DND-41 (cell line): ENCODE measurements around the gene FMR1.

Experiments
- ATAC-seq: fragments of 200-7000 bp; cut with Tn5 transposase; 3 replicates; pipeline ENCODE4 v1.9.1; 2021; ENCODE audit warnings: low read depth; ENCODE audit not compliant: insufficient read depth
- DNase-seq: peaks from one replicate; pipeline ENCODE4 v3.0.0-alpha.2; 2020
- H2AFZ ChIP-seq: 2 replicates; pipeline ENCODE4 v1.6.0; 2012; ENCODE audit warnings: low read depth, low read length
- H3K27ac ChIP-seq: 2 replicates; pipeline ENCODE4 v1.5.1; 2012; ENCODE audit warnings: low read length, inconsistent platforms
- H3K27me3 ChIP-seq: fragments of 200-600 bp; sonication (generic); 2 replicates; pipeline ENCODE4 v1.6.0; 2012; ENCODE audit warnings: low read length, mild to moderate bottlenecking, inconsistent platforms; ENCODE audit not compliant: insufficient read depth, poor library complexity
- H3K36me3 ChIP-seq: 2 replicates; pipeline ENCODE4 v1.5.1; 2012; ENCODE audit warnings: low read length, inconsistent platforms; ENCODE audit not compliant: insufficient read depth
- H3K4me1 ChIP-seq: 2 replicates; pipeline ENCODE4 v1.5.1; 2012; ENCODE audit warnings: mild to moderate bottlenecking, low read length; ENCODE audit not compliant: insufficient read depth
- H3K4me2 ChIP-seq: 2 replicates; pipeline ENCODE4 v1.6.0; 2012; ENCODE audit warnings: mild to moderate bottlenecking, moderate library complexity, low read length, inconsistent platforms; ENCODE audit not compliant: insufficient read depth
- H3K4me3 ChIP-seq, 2 experiments: fragments of 200-600 bp in 1 of 2; shearing (Covaris generic) in 1 of 2; 2 replicates each; pipeline ENCODE4 v1.5.1; 2012 to 2016; ENCODE audit warnings: inconsistent platforms in 2 of 2, low read length in 2 of 2, mild to moderate bottlenecking in 2 of 2, low read depth in 1 of 2, moderate library complexity in 1 of 2
- H3K79me2 ChIP-seq: 2 replicates; pipeline ENCODE4 v1.6.0; 2012; ENCODE audit warnings: low read length, inconsistent platforms; ENCODE audit not compliant: insufficient read depth
- H3K9ac ChIP-seq: 2 replicates; pipeline ENCODE4 v1.6.0; 2012; ENCODE audit warnings: low read depth, mild to moderate bottlenecking, inconsistent platforms, low read length, moderate library complexity
- H3K9me3 ChIP-seq: 2 replicates; pipeline ENCODE4 v1.5.1; 2012; ENCODE audit warnings: low read length, moderate library complexity, mild to moderate bottlenecking, inconsistent platforms; ENCODE audit not compliant: insufficient read depth, severe bottlenecking
- H4K20me1 ChIP-seq: 2 replicates; pipeline ENCODE4 v1.6.0; 2012; ENCODE audit warnings: low read length; ENCODE audit not compliant: insufficient read depth
- EZH2 ChIP-seq: IDR thresholded peaks from 3 replicates; pipeline ENCODE4 v1.6.1; 2012; ENCODE audit warnings: borderline replicate concordance, low read depth, mild to moderate bottlenecking, moderate library complexity, low read length, inconsistent platforms; ENCODE audit not compliant: severe bottlenecking
- TF ChIP-seq, protein P1 (sequence below): IDR thresholded peaks from 2 replicates; pipeline ENCODE4 v1.5.1; 2012; ENCODE audit warnings: borderline replicate concordance, low read length, moderate library complexity, mild to moderate bottlenecking; ENCODE audit not compliant: poor library complexity, severe bottlenecking; ENCODE audit errors: extremely low read depth

FMR1 gene

DNA sequence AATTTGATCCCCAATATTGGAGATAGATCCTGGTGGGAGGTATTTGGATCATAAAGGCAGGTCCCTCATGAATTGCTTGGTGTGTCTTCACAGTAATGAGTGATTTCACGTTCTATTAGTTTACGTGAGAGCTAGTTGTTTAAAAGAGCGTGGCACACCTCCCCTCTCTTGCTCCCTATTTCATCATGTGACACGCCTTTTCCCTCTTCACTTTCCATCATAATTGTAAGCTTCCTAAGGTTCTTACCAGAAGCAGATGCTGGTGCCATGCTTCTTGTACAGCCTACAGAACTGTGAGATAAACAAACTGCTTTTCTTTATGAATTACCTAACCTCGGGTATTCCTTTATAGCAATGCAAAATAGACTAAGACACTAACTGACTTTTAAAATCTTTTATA lies 34.0 kb upstream of the FMR1 start:
- Histone ChIP-seq H3K79me2 (no peaks in the 10 kb centered on the region), H3K27ac (no peak overlapping the region), H2AFZ (no peak overlapping the region), H3K4me1 (0 out of 2 replicates have a peak, but pooled peaks cover 3% of the 10 kb centered on the region), H3K27me3 (no peaks in the 10 kb centered on the region), H3K9me3 (no peaks in the 10 kb centered on the region), H3K4me3 (no peak overlapping the region), H3K36me3 (no peaks in the 10 kb centered on the region), H3K9ac (no peak overlapping the region), H4K20me1 (no peaks in the 10 kb centered on the region), H3K4me2 (no peak overlapping the region)
- no peak for TF ChIP-seq EZH2
- TF ChIP-seq, protein P1, sequence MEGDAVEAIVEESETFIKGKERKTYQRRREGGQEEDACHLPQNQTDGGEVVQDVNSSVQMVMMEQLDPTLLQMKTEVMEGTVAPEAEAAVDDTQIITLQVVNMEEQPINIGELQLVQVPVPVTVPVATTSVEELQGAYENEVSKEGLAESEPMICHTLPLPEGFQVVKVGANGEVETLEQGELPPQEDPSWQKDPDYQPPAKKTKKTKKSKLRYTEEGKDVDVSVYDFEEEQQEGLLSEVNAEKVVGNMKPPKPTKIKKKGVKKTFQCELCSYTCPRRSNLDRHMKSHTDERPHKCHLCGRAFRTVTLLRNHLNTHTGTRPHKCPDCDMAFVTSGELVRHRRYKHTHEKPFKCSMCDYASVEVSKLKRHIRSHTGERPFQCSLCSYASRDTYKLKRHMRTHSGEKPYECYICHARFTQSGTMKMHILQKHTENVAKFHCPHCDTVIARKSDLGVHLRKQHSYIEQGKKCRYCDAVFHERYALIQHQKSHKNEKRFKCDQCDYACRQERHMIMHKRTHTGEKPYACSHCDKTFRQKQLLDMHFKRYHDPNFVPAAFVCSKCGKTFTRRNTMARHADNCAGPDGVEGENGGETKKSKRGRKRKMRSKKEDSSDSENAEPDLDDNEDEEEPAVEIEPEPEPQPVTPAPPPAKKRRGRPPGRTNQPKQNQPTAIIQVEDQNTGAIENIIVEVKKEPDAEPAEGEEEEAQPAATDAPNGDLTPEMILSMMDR = no peak
- no peak for DNase-seq
- ATAC-seq = no peak

DNA sequence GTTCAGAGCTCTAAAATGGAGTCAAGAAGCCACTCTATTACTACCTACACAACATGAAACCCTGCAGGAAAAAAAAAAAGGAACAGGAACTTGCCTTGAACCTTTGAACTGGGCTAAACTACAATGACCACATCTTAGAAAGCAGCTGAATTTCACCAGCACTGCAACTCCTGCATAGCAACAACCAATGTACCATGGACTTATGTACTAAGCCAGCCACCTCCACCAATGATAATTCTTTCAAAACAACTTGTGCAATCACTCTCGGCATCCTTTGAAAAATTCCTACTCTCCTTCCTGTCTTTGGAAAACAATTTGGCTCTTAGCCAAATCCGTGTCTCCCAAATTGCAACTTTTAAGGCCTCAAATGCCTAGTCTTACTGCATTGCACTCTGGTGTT lies 26.8 kb upstream of the FMR1 start:
- H3K4me1 ChIP-seq = no peaks in the 10 kb centered on the region
- DNase-seq (no peak), ATAC-seq (no peak)
- H4K20me1 ChIP-seq = no peaks in the 10 kb centered on the region
- H3K9me3 ChIP-seq = no peaks in the 10 kb centered on the region
- no peaks in the 10 kb centered on the region for H3K27me3 ChIP-seq
- H3K79me2 ChIP-seq = no peaks in the 10 kb centered on the region
- no peak overlapping the region for H3K4me3 ChIP-seq
- no peak overlapping the region for H3K27ac ChIP-seq
- no peak overlapping the region for H3K4me2 ChIP-seq
- H2AFZ ChIP-seq = no peak overlapping the region
- no peak for TF ChIP-seq EZH2
- TF ChIP-seq, protein P1 = no peak
- no peaks in the 10 kb centered on the region for H3K36me3 ChIP-seq
- H3K9ac ChIP-seq = no peak overlapping the region

DNA sequence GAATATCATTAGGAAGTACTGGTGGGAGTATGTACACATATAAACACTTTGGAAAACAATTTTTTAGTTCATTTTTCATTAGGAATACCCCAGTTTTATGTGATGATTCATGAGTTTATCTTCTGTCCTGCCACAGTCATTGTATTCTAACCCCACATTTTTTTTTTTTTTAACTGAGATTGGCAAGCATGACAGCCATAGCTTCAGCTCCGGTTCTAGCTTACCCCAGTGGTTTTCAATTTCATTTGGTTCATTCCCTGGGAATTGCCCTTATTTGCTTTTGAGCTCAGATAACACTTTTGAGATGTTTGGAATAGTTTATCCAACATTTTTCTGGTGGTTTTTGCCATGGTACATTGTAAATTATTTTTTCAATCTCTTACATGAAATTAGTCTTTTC lies 21.0 kb upstream of the FMR1 start:
- Histone ChIP-seq H2AFZ (no peak overlapping the region), H3K27ac (no peak overlapping the region), H4K20me1 (no peaks in the 10 kb centered on the region), H3K9ac (no peak overlapping the region), H3K4me1 (no peaks in the 10 kb centered on the region), H3K4me2 (no peak overlapping the region), H3K36me3 (no peaks in the 10 kb centered on the region), H3K79me2 (no peaks in the 10 kb centered on the region), H3K27me3 (no peaks in the 10 kb centered on the region), H3K4me3 (no peak overlapping the region), H3K9me3 (no peaks in the 10 kb centered on the region)
- TF ChIP-seq EZH2 = no peak
- TF ChIP-seq, protein P1 = no peak
- ATAC-seq (no peak), DNase-seq (no peak)

DNA sequence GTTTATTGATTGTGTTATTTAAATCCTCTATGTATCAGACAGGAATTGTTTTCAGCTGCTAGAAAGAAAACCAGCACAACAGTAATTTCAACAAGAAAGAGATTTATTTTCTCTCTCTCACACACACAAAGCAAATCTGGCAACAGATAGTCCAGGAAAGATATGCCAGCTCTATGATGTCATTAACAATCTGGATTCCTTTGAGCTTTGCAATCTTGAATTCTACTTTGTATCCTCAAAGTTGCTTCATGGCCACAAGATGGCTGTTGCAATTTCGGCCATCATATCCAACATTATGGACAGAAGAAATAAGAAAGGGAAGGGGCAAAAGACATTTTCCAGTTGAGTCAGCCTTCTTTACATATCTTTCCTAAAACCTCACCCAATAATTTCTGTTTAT lies 19.8 kb upstream of the FMR1 start:
- DNase-seq = no peak
- Histone ChIP-seq H3K27me3 (no peaks in the 10 kb centered on the region), H4K20me1 (no peaks in the 10 kb centered on the region), H3K4me1 (no peaks in the 10 kb centered on the region), H3K27ac (no peak overlapping the region), H3K36me3 (no peaks in the 10 kb centered on the region), H2AFZ (no peak overlapping the region), H3K4me3 (no peak overlapping the region), H3K9me3 (no peaks in the 10 kb centered on the region), H3K9ac (no peak overlapping the region), H3K79me2 (no peaks in the 10 kb centered on the region), H3K4me2 (no peak overlapping the region)
- no peak for ATAC-seq
- TF ChIP-seq EZH2 = no peak
- TF ChIP-seq, protein P1 = no peak
